ENCODE data around the gene ITSN2. TPM values are rescaled to one million over a fixed set of nuclear protein-coding genes. Genes with fewer than 3 reads are reported as not detected.
A peak's percentile ranks its signal among the peaks of the same experiment; 100 is the strongest.

ITSN2 gene
- total RNA-seq, 1 experiment from 2014 or later: 36.5 TPM

DNA sequence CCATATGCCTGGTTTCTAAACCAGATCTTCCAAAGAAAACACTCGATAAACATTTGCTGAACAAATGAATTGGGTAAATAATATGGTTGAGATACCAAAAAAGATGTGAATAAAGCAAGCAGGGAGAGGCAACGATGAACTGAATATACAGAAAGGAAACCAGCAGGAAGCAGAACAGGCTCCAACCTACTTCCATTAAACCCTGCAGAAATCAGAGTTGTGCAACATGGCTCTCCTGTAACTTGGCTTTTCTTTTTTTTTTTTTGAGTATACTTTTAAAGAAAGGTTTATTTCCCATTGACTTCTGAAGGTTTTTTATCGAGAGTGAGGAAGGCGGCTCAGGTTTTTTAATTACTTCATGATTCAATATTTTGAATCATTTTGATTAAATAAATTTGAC is 23.5 kb downstream of the ITSN2 start:
- H3K27ac Mint-ChIP-seq (ENCODE audit: low read depth, unreplicated experiment): no peak overlapping the region
- intact Hi-C loops (cut with micrococcal nuclease): no loop called here
- no peak overlapping the region for H3K4me3 Mint-ChIP-seq (ENCODE audit: unreplicated experiment)
- H3K27me3 Mint-ChIP-seq (ENCODE audit: insufficient read depth, unreplicated experiment): no peaks in the 10 kb centered on the region
- BruUV-seq (replicated peaks): no TSS peak
- DNase-seq (ENCODE audit: unreplicated experiment): no peak
- TF ChIP-seq, protein P1, sequence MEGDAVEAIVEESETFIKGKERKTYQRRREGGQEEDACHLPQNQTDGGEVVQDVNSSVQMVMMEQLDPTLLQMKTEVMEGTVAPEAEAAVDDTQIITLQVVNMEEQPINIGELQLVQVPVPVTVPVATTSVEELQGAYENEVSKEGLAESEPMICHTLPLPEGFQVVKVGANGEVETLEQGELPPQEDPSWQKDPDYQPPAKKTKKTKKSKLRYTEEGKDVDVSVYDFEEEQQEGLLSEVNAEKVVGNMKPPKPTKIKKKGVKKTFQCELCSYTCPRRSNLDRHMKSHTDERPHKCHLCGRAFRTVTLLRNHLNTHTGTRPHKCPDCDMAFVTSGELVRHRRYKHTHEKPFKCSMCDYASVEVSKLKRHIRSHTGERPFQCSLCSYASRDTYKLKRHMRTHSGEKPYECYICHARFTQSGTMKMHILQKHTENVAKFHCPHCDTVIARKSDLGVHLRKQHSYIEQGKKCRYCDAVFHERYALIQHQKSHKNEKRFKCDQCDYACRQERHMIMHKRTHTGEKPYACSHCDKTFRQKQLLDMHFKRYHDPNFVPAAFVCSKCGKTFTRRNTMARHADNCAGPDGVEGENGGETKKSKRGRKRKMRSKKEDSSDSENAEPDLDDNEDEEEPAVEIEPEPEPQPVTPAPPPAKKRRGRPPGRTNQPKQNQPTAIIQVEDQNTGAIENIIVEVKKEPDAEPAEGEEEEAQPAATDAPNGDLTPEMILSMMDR (IDR thresholded peaks at IDR 0.05; ENCODE audit: unreplicated experiment): no peak
- H3K9me3 Mint-ChIP-seq (ENCODE audit: unreplicated experiment): peaks cover 7% of the 10 kb centered on the region
- POLR2A ChIA-PET: no interaction called here
- CTCF ChIA-PET: no interaction called here
- no peaks in the 10 kb centered on the region for H3K36me3 Mint-ChIP-seq (ENCODE audit: insufficient read depth, unreplicated experiment)
- peaks cover 22% of the 10 kb centered on the region for H3K4me1 Mint-ChIP-seq (ENCODE audit: insufficient read depth, unreplicated experiment)

DNA sequence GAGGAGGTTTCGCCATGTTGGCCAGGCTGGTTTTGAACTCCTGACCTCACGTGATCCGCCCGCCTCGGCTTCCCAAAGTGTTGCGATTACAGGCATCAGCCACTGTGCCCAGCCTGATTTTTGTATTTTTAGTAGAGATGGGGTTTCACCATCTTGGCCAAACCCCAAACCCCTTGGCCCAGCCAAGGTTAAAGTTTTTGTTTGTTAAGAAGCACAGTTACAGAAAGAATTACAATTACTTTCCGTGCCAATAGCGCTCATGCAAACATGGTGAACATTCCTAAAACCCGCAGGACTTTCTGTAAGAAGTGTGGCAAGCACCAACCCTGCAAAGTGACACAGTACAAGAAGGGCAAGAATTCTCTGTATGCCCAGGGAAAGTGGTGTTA is 26.1 kb downstream of the ITSN2 start:
- Mint-ChIP-seq H3K36me3 (ENCODE audit: insufficient read depth, unreplicated experiment) (no peaks in the 10 kb centered on the region), H3K4me3 (ENCODE audit: unreplicated experiment) (no peak overlapping the region), H3K4me1 (ENCODE audit: insufficient read depth, unreplicated experiment) (peaks cover 6% of the 10 kb centered on the region), H3K27me3 (ENCODE audit: insufficient read depth, unreplicated experiment) (no peaks in the 10 kb centered on the region), H3K27ac (ENCODE audit: low read depth, unreplicated experiment) (no peak overlapping the region), H3K9me3 (ENCODE audit: unreplicated experiment) (peaks cover 7% of the 10 kb centered on the region)
- ChIA-PET CTCF (no interaction called here), POLR2A (no interaction called here)
- peak; percentile 77 for DNase-seq (ENCODE audit: unreplicated experiment)
- BruUV-seq (replicated peaks): no TSS peak
- TF ChIP-seq, protein P1 (IDR thresholded peaks at IDR 0.05; ENCODE audit: unreplicated experiment): no peak
- intact Hi-C loops (cut with micrococcal nuclease): no loop called here

DNA sequence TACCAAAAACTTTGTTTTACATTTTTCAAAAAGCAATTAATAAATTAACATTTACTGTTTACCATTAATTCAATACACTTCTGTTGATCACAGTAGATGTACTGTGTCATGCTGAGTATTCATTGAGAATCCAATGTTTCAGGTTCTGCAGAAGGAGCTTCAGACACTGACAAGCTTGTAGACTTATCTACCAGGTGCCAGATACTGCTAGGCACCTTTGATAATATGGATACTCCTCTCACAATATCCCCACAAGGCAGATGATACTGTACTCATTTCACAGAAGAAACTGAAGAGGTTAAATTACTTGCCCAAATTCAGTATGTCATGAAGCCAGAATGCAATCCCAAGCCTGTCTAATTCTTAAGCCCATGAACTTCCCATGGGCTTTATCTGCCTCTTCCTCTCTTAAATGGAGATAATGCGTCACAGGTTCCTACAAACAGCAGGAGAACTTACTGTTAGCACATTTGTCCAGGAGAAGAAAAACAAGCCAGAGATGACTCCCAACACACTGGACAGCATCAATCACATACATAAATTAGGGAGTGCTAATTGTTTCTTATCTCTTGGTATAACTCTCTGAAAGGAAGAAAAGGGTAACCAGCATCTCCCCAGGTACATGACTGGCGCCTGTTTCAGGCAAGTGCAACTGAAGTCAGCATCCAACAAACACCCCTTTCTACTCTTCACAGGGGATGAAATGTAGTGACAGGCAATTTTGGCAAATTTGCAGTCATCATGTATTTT is 27.4 kb downstream of the ITSN2 start:
- H3K27ac Mint-ChIP-seq (ENCODE audit: low read depth, unreplicated experiment): no peak overlapping the region
- no peak for DNase-seq (ENCODE audit: unreplicated experiment)
- ChIA-PET POLR2A (interaction anchor here (1.1 kb wide), 1 partner anchor 16 kb away, joined by 3 read pairs; no protein-coding TSS in a partner anchor), CTCF (interaction anchor here (0.6 kb wide), 1 partner anchor 354 kb away, joined by 3 read pairs; no protein-coding TSS in a partner anchor)
- H3K9me3 Mint-ChIP-seq (ENCODE audit: unreplicated experiment): peaks cover 7% of the 10 kb centered on the region
- H3K36me3 Mint-ChIP-seq (ENCODE audit: insufficient read depth, unreplicated experiment): no peaks in the 10 kb centered on the region
- no TSS peak for BruUV-seq (replicated peaks)
- intact Hi-C loops (cut with micrococcal nuclease): no loop called here
- no peak overlapping the region for H3K4me3 Mint-ChIP-seq (ENCODE audit: unreplicated experiment)
- H3K27me3 Mint-ChIP-seq (ENCODE audit: insufficient read depth, unreplicated experiment): no peaks in the 10 kb centered on the region
- peaks cover 6% of the 10 kb centered on the region for H3K4me1 Mint-ChIP-seq (ENCODE audit: insufficient read depth, unreplicated experiment)
- TF ChIP-seq, protein P1 (IDR thresholded peaks at IDR 0.05; ENCODE audit: unreplicated experiment): no peak

DNA sequence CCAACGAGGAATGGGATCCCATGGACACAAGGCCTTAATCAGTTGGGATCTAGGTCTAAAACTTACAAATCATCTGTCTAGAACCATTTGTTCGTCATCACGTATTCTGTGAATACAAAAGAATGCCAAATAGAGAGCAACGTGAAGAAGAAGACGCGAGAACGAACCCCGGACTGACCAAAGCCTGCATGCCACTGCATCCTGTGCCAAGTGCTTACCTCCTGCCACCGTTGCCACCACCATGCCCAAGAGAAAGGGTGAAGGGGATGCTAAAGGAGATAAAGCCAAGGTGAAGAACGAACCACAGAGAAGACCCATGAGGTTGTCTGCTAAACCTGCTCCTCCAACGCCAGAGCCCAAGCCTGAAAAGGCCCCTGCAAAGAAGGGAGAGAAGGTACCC is 30.2 kb downstream of the ITSN2 start:
- DNase-seq (ENCODE audit: unreplicated experiment): no peak
- Mint-ChIP-seq H3K4me1 (ENCODE audit: insufficient read depth, unreplicated experiment) (no peaks in the 10 kb centered on the region), H3K36me3 (ENCODE audit: insufficient read depth, unreplicated experiment) (no peaks in the 10 kb centered on the region), H3K4me3 (ENCODE audit: unreplicated experiment) (no peak overlapping the region), H3K9me3 (ENCODE audit: unreplicated experiment) (no peaks in the 10 kb centered on the region), H3K27ac (ENCODE audit: low read depth, unreplicated experiment) (no peak overlapping the region), H3K27me3 (ENCODE audit: insufficient read depth, unreplicated experiment) (no peaks in the 10 kb centered on the region)
- ChIA-PET CTCF (interaction anchor here (1.0 kb wide), 1 partner anchor 27 kb away, joined by 3 read pairs; no protein-coding TSS in a partner anchor), POLR2A (interaction anchor here (0.7 kb wide), 1 partner anchor 208 kb away, joined by 3 read pairs; no protein-coding TSS in a partner anchor)
- intact Hi-C loops (cut with micrococcal nuclease): no loop called here
- no TSS peak for BruUV-seq (replicated peaks)
- TF ChIP-seq, protein P1 (IDR thresholded peaks at IDR 0.05; ENCODE audit: unreplicated experiment): no peak

Measured in MCF 10A (cell line).